GM18499 (cell line): ENCODE data around the gene ZSWIM4.
"Not testable (repeated sequence)": the region's sequence is repeated elsewhere in the genome, so short reads cannot be mapped to it uniquely, and the experiment has no call there.

ENCODE experiments used
- ATAC-seq: cut with Tn5 transposase; IDR thresholded peaks from one replicate; pipeline ENCODE4 v1.9.1; 2021; ENCODE audit warnings: moderate number of reproducible peaks; ENCODE audit not compliant: insufficient read depth, unreplicated experiment

ZSWIM4 gene

GRCh38 chr19:13774217-13775191 lies 20.7 kb upstream of the ZSWIM4 start, which contains the start of gene C19orf53:
TSS of gene C19orf53 (plus strand) at chr19:13774456. CDS start at chr19:13774478, 22 bp downstream.
- ATAC-seq, result peak; percentile 75

DNA sequence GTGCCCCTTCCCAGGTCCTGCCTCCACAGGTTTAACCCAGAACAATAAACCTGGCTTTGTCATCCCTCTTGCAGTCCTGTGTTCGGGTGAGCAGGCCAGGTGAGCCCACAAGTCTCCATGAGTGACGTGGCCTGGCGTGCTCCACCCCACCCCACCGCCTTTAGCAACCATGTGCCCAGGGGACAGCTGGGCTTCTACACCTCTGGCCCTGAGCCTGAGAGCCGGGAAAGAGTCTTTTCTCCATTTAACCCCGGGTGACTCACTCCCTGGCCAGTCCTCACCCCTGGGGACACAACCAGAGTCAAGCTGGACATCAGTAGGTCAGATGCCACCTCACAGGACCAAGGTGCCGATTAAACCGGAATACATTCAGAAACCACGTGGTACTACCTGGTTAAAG lies 16.8 kb upstream of the ZSWIM4 start:
- ATAC-seq, result no peak

DNA sequence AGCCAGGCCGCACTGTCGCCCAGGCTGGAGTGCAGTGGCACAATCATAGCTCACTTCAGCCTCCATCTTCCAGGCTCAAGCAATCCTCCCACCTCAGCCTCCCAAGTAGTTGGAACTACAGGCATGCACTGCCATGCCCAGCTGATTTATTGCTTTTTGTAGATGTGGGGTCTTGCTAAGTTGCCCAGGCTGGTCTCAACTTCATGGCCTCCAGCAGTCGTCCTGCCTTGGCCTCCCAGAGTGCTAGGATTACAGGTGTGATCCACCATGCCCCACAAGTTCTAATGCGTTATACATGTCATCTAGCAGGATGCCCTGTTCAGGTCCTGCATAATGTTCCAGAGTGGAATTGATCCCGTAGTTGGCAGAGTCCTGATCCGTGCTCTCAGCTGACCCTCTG lies 16.4 kb upstream of the ZSWIM4 start:
- no peak for ATAC-seq

- ATAC-seq, result not testable (repeated sequence)
Measured at GRCh38 chr19:13779794-13780193, 15.4 kb upstream of the ZSWIM4 start.

GRCh38 chr19:13781547-13781946 lies 13.7 kb upstream of the ZSWIM4 start:
- ATAC-seq, result no peak

DNA sequence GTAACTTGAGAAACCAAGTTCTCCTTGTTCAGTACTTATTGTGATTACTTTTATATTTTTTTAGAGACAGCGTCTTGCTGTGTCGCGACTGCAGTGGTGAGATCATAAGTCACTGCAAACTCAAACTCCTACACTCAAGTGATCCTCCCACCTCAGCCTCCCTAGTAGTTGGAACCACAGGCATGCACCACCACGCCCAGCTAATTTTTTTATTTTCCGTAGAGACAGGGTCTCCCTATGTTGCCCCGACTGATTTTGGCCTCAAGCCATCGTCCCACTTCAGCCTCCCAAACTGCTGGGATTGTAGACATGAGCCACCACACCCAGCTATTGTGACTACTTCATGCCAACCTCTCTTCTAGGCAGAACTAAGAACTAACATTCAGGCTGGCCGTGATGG lies 12.7 kb upstream of the ZSWIM4 start:
- ATAC-seq, result no peak

DNA sequence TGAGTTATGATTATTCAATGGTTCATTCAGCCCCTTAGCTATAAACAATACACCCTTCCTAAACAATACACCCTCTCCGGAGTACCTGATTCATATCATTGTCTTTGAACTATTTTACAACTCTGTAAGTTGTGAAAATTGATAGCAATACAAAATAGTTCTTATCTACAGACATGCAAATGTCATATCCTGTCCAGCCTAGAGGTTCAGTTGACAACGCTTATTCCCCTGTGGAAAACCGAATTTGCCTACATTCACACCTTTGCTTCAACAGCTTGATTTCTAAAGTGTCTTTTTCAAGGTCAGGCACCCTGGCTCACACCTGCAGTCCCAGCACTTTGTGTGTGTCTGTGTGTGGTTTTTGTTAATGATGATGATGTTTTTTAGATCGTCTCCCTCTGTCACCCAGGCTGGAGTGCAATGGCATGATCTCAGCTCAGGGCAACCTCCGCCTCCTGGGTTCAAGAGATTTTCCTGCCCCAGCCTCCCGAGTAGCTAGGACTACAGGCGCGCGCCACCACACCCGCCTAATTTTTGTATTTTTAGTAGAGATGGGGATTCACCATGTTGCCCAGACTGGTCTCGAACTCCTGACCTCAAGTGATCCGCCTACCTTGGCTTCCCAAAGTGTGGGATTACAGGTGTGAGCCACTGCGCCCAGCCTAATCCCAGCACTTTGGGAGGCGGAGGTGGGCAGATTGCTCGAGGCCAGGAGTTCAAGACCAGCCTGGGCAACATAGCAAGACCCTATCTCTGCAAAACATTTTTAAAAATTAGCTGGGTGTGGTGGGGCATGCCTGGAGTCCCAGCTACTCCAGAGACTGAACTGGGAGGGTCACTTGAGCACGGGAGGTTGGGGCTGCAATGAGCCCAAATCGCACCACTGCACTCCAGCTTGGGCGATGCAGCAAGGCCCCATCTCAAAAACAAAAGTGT lies 11.4 kb upstream of the ZSWIM4 start:
- no peak for ATAC-seq

- no peak for ATAC-seq
Measured at GRCh38 chr19:13784731-13785452, 10.4 kb upstream of the ZSWIM4 start.

- ATAC-seq, result no peak
Measured at GRCh38 chr19:13788991-13789390, 6.3 kb upstream of the ZSWIM4 start.

- no peak for ATAC-seq
Measured at GRCh38 chr19:13790354-13790753, 4.9 kb upstream of the ZSWIM4 start.

DNA sequence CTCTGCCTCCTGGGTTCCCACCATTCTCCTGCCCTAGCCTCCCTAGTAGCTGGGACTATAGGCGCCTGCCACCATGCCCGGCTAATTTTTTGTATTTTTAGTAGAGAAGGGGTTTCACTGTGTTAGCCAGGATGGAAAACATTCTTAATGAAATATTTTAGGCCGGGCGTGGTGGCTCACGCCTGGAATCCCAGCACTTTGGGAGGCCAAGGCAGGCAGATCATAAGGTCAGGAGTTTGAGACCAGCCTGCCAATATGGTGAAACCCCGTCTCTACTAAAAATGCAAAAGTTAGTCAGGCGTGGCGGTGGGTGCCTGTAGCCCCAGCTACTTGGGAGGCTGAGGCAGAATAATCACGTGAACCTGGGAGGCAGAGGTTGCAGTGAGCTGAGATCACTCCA lies 1.9 kb upstream of the ZSWIM4 start:
- not testable (repeated sequence) for ATAC-seq

GRCh38 chr19:13794398-13794756 lies 866 bp upstream of the ZSWIM4 start:
- ATAC-seq, result no peak

- peak; percentile 10 for ATAC-seq
Measured at GRCh38 chr19:13795595-13796300, 505 bp downstream of the ZSWIM4 start.

DNA sequence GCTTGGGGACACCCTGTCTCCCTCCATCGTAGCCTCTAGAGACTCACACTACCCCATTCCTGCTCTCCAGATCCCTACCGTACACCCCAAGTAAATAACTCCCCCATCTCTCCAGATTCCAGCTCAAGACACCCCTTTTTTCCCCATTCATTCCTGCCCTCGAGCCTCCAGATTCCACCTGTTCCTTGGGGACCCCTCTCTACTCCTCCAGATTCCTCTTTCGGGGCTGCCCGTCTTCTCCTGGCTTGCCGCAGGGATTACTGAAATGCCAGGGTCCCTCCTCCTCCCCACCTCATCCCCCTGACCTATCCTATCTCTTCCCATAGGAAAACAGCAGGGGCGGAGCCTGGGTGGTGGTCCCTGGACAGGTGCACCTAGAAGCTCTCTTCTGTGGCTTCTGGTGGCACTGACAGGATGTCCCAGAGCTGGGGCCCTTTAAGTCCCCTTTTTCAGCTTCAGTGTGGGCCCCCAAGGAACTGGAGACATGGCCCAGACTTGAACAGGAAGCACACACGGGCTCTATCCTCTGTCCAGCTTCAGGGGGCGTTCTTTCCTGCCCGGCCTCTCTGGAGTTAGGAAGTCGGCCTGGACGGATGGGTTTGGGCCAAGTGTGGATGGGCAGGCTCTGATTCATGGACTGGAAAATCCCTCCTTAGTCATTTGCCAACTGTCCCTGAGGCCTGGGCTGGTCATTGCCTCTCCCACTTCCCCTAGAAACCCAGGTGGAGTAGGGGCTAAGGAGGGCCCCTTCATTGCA lies 1.2 kb downstream of the ZSWIM4 start:
- no peak for ATAC-seq

GRCh38 chr19:13797058-13797440 lies 1.8 kb downstream of the ZSWIM4 start:
- ATAC-seq, result no peak

DNA sequence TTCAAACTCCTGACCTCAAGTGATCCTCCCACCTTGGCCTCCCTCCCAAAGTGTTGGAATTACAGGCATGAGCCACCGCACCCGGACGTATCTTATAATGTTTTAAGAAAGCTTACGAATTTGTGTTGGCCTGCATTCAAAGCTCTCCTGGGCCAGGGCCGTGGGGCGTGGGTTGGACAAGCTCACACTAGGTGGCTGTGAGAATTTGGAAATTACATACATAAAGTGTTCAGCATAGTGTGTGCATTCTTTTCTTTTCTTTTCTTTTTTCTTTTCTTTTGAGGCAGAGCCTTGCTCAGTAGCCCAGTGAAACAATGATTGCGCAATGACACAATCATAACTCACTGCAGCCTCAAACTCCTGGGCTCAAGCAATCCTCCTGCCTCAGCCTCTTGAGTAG lies 2.6 kb downstream of the ZSWIM4 start:
- no peak for ATAC-seq

DNA sequence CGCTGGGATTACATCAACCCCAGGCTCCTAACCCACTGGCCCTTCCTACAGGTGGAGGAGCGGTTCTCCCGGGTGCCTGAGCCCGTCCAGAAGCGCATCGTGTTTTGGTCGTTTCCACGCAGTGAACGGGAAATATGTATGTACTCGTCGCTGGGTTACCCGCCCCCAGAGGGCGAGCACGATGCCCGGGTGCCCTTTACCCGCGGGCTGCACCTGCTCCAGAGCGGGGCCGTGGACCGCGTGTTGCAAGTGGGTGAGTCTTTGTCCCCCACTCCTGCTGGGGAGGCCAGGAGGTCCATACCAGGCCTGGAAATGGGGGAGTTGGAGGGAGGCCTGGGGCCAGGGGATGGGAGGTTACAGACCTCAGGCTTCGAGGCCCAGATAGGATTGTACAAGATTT lies 4.4 kb downstream of the ZSWIM4 start:
- no peak for ATAC-seq

GRCh38 chr19:13803038-13803437 lies 7.8 kb downstream of the ZSWIM4 start:
- no peak for ATAC-seq
